Parathyroid adenoma (tissue), 2 donors: Measurements from ENCODE around the gene CFAP20DC.

Source experiments
- H2AFZ ChIP-seq: fragments of 300-600 bp; sonication (generic); one replicate; pipeline ENCODE4 v1.7.0; 2017; ENCODE audit warnings: antibody characterized with exemption, mild to moderate bottlenecking
- H3K27ac ChIP-seq: fragments of 300-600 bp; sonication (generic); one replicate; pipeline ENCODE4 v1.7.0; 2017
- H3K27me3 ChIP-seq: fragments of 300-600 bp; sonication (generic); one replicate; pipeline ENCODE4 v1.7.0; 2017; ENCODE audit warnings: low read length; ENCODE audit not compliant: control insufficient read depth, insufficient read depth
- H3K36me3 ChIP-seq: fragments of 300-600 bp; sonication (generic); one replicate; pipeline ENCODE4 v1.7.0; 2017; ENCODE audit warnings: low read length; ENCODE audit not compliant: control insufficient read depth, insufficient read depth
- H3K4me1 ChIP-seq: fragments of 300-600 bp; sonication (generic); one replicate; pipeline ENCODE4 v1.7.0; 2017; ENCODE audit warnings: control low read depth
- H3K4me2 ChIP-seq: fragments of 300-600 bp; sonication (generic); one replicate; pipeline ENCODE4 v1.7.0; 2017; ENCODE audit warnings: low read length
- H3K4me3 ChIP-seq: fragments of 300-600 bp; sonication (generic); one replicate; pipeline ENCODE4 v1.7.0; 2017; ENCODE audit warnings: low read depth, low read length
- H3K79me2 ChIP-seq: fragments of 300-600 bp; sonication (generic); one replicate; pipeline ENCODE4 v1.7.0; 2017; ENCODE audit warnings: control low read depth
- H3K9ac ChIP-seq: fragments of 300-600 bp; sonication (generic); one replicate; pipeline ENCODE4 v1.7.0; 2017; ENCODE audit warnings: mild to moderate bottlenecking
- H3K9me3 ChIP-seq: fragments of 300-600 bp; sonication (generic); one replicate; pipeline ENCODE4 v1.7.0; 2017; ENCODE audit warnings: low read length; ENCODE audit not compliant: control insufficient read depth
- TF ChIP-seq, protein P1 (sequence below): fragments of 300-600 bp; sonication (generic); IDR thresholded peaks from one replicate; pipeline ENCODE4 v1.7.0; 2017; ENCODE audit warnings: antibody characterized with exemption, mild to moderate bottlenecking
- donor health status: primary hyperparathyroidism.

CFAP20DC gene

GRCh38 chr3:58798312-58798711 is 251.5 kb downstream of the CFAP20DC start:
- H3K4me1 ChIP-seq: no peaks in the 10 kb centered on the region

GRCh38 chr3:58794750-58795149 is 255.1 kb downstream of the CFAP20DC start:
- TF ChIP-seq, protein P1, sequence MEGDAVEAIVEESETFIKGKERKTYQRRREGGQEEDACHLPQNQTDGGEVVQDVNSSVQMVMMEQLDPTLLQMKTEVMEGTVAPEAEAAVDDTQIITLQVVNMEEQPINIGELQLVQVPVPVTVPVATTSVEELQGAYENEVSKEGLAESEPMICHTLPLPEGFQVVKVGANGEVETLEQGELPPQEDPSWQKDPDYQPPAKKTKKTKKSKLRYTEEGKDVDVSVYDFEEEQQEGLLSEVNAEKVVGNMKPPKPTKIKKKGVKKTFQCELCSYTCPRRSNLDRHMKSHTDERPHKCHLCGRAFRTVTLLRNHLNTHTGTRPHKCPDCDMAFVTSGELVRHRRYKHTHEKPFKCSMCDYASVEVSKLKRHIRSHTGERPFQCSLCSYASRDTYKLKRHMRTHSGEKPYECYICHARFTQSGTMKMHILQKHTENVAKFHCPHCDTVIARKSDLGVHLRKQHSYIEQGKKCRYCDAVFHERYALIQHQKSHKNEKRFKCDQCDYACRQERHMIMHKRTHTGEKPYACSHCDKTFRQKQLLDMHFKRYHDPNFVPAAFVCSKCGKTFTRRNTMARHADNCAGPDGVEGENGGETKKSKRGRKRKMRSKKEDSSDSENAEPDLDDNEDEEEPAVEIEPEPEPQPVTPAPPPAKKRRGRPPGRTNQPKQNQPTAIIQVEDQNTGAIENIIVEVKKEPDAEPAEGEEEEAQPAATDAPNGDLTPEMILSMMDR: no peak
- Histone ChIP-seq H3K9ac (no peak overlapping the region), H3K36me3 (no peaks in the 10 kb centered on the region), H3K27me3 (no peaks in the 10 kb centered on the region), H3K9me3 (no peaks in the 10 kb centered on the region), H3K4me3 (no peak overlapping the region), H3K79me2 (no peaks in the 10 kb centered on the region), H2AFZ (no peak overlapping the region), H3K27ac (no peak overlapping the region), H3K4me1 (no peaks in the 10 kb centered on the region), H3K4me2 (no peak overlapping the region)

More at GRCh38 chr3:58798312-58798711, 251.5 kb downstream of the CFAP20DC start:
- Histone ChIP-seq H3K27me3 (no peaks in the 10 kb centered on the region), H3K27ac (no peak overlapping the region), H3K9ac (no peak overlapping the region), H2AFZ (no peak overlapping the region), H3K9me3 (no peaks in the 10 kb centered on the region), H3K4me2 (no peak overlapping the region), H3K4me3 (no peak overlapping the region), H3K36me3 (no peaks in the 10 kb centered on the region), H3K79me2 (no peaks in the 10 kb centered on the region)
- TF ChIP-seq, protein P1: no peak

DNA sequence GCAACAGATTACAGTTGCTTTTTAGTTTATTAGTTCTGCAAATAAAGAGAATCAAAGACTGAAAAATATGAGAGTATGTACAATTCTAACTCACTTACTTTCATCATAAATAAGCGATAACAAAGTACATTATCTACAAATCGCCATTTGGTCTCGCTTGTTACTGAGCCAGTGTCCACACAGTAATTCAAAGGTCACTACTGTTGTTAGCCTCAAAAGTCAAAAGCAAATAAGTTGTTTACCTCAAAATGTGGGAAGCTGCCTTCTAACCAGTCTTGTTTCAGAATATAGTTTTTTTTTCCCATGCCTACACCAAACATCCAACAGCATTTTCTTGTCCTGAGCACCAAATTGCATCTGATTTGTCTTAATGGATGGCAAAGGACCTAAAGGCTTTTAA is 255.9 kb downstream of the CFAP20DC start:
- Histone ChIP-seq H3K4me2 (no peak overlapping the region), H3K9me3 (no peaks in the 10 kb centered on the region)

DNA sequence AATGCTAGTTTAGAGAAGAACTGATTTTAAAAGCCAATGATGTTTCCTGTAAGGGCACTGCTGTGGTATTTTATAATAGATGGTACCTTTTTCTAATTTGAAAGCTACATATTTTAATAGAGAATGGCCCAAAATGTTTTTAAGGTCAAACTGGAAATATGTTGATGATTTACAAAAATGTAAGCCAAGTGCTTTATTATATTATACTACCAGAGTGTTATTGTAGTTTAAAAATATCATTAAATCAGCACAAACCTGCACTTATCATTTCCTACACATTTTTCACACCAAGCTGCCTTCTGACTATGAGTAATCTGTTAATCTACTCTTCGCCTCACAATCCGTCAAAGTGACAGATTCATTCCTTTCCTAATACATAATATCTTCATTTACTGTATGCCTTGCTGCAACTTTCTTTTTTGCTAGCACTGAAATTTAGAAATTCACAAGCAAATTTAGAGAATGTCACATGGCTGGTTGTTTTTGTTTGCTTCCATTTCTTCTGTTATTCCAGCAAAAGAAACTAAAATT is 256.8 kb downstream of the CFAP20DC start:
- TF ChIP-seq, protein P1: no peak
- Histone ChIP-seq H3K27me3 (no peaks in the 10 kb centered on the region), H3K9me3 (no peaks in the 10 kb centered on the region), H3K27ac (no peak overlapping the region), H3K4me3 (no peak overlapping the region), H3K36me3 (no peaks in the 10 kb centered on the region), H3K9ac (no peak overlapping the region), H3K4me2 (no peak overlapping the region), H3K79me2 (no peaks in the 10 kb centered on the region), H3K4me1 (no peaks in the 10 kb centered on the region), H2AFZ (no peak overlapping the region)

More for the DNA sequence above, 255.9 kb downstream of the CFAP20DC start:
- Histone ChIP-seq H3K27ac (no peak overlapping the region), H3K9ac (no peak overlapping the region), H3K27me3 (no peaks in the 10 kb centered on the region), H3K79me2 (no peaks in the 10 kb centered on the region), H3K4me3 (no peak overlapping the region), H3K4me1 (no peaks in the 10 kb centered on the region), H3K36me3 (no peaks in the 10 kb centered on the region), H2AFZ (no peak overlapping the region)
- TF ChIP-seq, protein P1: no peak

GRCh38 chr3:58789385-58789784 is 260.4 kb downstream of the CFAP20DC start:
- H3K27me3 ChIP-seq: no peaks in the 10 kb centered on the region
- no peaks in the 10 kb centered on the region for H3K36me3 ChIP-seq
- H3K27ac ChIP-seq: no peak overlapping the region
- H2AFZ ChIP-seq: no peak overlapping the region
- H3K9me3 ChIP-seq: no peaks in the 10 kb centered on the region
- H3K79me2 ChIP-seq: no peaks in the 10 kb centered on the region
- H3K4me2 ChIP-seq: no peak overlapping the region
- no peak overlapping the region for H3K9ac ChIP-seq
- TF ChIP-seq, protein P1: no peak
- H3K4me3 ChIP-seq: no peak overlapping the region
- no peaks in the 10 kb centered on the region for H3K4me1 ChIP-seq
